T-helper 22 cell (primary cell): ENCODE results near the gene GABRB1.
"Not testable (repeated sequence)": the region's sequence is repeated elsewhere in the genome, so short reads cannot be mapped to it uniquely, and the experiment has no call there.

Source experiments
- DNase-seq: peaks from one replicate; pipeline ENCODE4 v3.0.0-alpha.2; 2020; ENCODE audit warnings: low read depth

GABRB1 gene

DNA sequence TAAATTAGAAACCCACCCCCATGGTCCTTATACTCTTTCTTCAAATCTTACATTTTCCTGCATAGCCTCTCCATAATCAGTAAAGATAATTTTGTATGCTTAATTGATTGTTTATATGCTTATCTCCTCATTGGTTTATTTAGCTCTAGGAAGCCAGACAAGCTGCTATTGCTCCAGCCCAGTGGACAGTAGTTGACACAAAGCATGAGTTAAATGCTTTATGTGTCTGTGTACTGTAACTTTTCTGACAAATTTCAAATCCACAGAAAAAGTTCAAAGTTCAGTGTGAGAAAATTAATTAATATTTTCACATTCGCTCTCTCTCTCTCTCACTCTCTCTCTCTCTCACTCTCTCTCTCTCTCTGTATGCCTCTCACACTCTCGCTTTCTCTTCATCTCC lies 181.7 kb downstream of the GABRB1 start:
- no peak for DNase-seq

DNA sequence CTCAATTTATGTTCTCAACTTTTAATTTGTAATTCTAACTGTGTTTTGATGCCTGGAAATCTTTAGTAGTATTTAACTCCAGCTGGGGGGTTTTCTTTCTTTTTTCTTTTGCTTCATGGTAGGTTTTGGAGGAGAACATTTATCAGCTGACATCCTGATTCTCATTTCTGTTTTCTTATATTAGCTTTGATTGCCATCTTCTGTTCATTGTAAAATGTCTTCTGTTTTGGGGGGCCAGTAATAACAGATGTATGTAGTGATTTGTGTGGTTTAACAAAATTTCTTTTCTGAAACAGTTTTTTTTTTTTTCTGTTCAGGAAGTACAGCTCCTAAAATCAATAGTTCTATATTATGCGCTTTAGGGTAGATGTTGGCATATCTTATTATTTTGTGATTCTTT lies 182.2 kb downstream of the GABRB1 start:
- DNase-seq, result no peak

DNA sequence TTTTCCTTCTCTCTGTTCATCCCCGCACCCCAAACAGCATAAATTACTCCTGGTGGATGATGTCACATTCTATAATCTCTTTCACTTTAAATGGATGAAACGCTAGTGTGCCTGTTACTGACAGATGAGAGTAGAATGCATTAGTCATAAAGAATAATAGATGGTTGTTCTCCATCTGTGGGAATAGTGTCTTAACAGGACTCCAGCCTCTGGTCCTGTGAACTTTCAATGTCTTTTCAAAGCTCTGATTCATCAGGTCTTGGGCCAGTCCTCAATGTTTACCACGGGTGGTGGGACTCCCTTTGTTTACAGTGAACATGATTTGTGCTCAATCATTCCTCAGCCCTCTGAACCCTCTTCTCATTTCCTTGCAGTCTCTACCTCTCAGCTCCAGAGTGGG lies 182.6 kb downstream of the GABRB1 start:
- DNase-seq, result no peak

DNA sequence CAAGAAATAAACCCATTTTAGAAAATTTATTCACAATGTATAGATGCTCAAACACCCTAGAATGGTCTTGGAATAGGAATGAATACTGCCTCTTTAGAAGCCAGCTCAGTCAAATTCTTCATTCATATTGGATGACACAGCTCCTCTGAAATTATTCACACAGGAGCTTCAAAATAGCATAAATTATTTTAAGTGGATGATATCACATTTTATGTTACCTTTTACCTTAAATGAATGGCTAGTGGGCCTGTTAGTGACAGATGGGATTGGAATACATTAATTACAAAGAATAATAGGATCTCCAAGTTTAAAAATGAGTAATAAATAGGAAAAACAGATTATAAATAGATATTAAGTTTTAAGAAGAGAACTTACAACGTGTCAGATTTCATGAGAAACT lies 184.4 kb downstream of the GABRB1 start:
- DNase-seq, result no peak

DNA sequence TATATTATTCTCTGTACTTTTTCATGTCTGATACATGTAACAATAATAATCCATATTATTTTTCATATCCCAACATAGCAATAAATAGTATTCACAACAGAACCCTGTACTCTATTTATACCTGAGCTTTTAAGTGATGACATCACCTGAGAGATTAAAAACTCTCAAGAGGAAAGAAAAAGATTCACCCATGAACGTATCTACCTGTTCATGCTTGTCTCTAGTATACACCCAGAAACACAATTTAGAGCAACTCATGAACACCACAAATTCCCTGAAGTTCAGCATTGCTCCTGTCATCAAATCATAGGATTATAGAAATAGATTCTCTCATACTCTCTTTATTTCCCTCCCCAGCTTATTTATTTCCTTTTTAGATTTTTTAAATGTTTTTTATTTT lies 185.9 kb downstream of the GABRB1 start:
- no peak for DNase-seq

DNA sequence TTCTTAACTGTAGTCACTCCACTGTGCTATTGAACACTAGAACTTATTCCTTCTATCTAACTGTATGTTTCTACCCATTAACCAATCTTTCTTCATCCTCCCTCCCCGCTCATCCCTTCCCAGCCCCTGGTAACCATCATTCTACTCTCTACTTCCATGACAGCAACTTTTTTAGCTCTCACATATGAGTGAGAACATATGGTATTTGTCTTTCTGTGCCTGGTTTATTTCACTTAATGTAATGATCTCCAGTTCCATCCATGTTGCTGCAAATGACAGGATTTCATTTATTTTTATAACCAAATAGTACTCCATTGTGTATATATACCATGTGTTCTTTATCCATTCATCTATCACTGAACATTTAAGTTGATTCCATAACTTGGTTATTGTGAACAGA lies 186.5 kb downstream of the GABRB1 start:
- no peak for DNase-seq

DNA sequence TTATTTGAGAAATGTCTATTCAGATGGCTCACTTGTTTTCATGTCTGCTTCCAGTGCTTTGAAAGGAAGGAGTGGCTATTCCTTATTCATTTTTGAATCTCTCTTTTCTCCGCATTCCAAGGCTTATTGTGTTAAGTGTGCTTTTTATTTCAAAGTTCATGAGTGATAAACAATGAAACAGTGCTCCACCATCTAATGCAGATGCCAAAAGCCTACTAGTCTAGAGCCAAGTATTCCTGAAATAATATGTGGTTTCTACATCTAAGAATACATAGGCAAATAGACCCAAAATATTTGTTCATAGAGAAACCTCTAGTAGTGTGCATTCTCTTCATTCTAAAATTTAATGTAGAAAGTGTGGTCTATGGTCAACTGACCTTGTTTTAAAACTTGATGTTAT lies 187.3 kb downstream of the GABRB1 start:
- no peak for DNase-seq

DNA sequence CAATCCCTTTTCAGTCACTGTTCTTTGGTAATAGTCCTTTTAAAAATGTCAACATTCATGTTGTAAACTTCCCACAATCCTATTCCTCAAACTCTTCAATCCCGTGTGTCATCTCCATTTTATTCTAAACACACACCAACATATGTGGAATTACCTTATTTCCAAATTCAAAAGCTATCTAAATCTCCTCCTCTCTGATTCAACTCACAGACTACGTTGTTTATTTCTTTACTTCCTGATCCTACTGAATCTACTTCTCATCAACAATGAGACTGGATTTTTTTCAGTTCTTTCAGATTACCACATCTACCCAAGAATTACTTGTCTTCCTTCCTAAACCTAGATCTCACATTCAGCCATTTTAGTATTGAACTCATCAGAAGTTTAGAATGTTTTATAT lies 188.2 kb downstream of the GABRB1 start:
- DNase-seq, result no peak

DNA sequence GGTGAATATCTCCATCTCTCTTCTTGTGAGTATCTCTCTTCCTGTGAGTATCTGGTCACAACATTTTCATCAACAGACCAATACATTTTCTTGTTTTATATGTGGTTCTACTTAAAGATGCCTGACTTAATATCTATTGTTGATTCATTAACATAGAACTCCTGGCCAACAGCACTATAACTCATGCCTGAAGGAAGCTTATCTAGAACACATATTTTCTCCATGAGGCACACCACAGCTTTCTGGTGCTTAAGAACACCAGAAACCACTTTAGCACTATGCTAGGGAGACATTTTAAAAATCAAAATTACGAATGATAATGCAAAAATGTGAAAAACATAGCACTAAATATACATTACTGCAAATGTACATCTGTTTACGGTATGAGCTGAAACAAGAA lies 190.4 kb downstream of the GABRB1 start:
- no peak for DNase-seq

DNA sequence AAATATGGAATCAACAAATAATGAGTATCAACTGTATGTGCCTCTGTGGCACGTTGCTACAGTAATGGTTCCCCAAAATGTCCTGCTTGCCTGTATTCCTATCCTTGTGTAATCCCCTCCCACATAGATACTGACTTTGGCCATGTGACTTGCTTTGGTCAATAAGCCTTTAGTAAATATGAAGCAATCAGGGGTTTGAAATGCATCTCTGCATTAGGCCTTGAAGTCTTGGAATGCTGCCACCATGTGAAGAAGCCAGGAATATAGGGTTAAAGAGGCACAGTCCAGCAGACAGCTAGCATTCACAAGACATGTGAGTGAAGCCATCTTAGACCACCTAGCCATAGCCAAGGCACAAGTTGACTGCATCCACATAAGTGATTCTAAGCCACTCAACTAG lies 190.9 kb downstream of the GABRB1 start:
- no peak for DNase-seq

DNA sequence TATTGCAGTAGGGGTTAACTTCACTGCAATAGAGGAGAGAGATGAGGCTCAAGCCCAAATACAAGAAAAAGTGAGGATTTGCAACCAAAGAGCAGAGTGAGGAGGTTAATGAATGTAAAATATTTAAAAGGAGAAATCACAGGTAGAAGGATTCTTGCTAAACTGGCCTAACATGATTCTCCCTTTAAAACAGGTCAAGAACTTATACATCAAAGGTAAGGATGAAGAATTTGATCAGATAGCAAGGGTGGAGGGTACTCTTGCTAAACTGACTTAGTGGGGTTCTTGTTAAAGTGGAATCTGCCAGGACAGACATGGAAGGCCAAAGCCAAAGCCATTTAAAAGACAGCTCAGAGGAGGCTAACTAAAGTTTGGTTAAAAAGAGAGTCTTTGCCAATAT lies 193.0 kb downstream of the GABRB1 start:
- no peak for DNase-seq

DNA sequence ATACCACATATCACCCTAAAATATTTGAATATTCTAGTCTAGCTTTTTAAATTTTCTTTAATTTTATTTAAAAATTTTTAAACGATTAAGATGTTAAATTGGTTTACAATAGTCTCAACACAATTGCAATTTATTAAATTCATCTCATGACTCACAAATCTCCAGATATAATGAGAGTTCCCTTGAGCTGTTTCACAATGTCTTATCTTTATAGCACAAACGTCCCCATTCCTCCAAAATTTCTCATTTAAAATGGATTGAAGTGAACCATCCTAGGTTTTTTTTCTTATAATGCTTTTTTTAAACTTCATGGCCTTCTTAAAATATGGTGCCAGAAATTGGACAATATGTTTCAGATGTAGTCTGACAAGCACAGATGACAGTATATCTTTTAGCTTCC lies 204.4 kb downstream of the GABRB1 start:
- no peak for DNase-seq

DNA sequence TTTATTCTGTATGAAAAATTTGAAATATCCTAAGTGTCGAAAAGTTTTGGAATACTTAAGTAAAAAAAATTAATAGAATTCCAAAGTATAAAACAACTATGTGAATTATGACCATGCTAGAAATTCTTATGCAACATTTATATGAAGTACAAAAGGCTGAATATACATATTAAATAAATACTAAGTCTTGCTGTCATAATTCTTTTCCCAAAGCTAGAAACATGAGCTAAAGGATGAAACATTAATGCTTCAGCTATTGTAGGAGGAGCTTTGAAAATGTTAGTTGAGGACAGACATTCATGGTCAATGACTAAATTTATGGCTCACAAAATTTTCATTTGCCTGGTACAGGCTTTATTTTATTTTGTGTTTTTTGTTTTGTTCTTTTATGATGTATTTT lies 207.3 kb downstream of the GABRB1 start:
- no peak for DNase-seq

DNA sequence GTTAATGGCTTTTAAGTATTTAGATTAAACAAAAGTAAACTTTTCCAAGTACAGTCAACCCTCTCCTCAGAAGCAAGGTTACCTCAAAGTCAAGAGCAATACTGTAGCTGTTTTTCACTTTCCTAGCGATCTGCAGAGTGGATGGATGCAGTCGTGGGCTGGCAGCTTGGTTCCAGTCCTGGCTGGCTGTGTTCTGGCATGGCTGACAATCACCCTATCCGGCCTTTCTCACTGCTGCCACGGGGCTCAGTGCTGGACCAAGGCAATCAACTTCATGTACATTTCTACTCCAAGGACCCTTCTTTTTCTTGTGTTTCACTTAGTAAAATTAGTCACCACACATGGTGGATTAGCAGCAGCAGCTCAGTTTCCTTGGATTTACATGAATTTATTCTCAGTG lies 208.3 kb downstream of the GABRB1 start:
- no peak for DNase-seq

DNA sequence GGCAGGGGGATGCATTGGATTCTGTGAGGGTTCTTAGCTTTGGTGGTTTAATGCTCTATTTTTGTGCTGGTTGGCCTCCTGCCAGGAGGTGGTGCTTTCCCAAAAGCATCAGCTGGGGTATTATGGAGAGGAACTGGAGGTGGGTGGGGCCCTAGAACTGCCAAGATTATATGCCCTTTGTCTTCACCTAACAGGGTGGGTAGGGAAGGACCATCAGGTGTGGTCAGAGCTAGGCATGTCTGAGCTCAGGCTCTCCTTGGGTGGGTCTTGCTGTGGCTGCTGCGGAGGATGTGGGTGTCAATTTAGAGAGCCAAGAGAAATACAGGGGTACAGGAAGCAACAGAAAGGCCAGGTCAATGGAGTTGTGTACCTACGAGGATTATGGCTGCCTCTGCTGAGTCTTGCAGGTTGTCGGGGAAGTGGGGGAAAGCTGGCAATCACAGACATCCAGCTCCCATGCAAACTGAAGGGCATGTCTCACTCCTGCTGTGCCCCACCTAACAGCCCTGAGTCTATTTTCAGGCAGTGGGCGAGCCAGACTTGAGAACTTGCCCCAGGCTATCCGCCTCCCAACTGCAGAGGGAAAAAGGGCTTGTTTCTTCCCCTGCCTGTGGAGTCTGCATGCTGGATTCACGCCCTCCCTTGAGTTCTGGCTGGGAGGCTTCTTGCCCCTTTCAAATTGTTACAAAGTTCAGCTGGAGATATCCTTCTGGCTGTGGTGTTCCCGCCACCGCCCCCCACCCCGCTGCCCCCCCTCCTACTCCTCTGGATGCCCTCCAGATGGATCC lies 220.2 kb downstream of the GABRB1 start:
- DNase-seq, result no peak

DNA sequence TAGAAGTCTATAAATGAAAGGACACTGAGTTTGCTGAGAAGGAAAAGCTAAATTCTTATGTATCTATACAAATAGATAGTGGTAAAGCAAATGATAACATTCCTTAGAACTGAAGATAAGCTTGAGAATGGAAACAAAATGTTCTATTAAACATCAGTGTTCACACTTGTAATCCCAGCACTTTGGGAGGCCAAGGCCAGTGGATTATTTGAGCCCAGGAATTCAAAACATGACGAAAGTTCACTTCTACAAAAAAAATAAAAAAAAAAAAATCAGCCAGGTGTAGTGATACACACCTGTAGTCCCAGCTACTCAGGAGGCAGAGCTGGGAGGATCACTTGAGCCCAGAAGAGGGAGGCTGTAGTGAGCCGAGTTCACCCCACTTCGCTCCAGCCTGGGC lies 232.4 kb downstream of the GABRB1 start:
- DNase-seq, result no peak

DNA sequence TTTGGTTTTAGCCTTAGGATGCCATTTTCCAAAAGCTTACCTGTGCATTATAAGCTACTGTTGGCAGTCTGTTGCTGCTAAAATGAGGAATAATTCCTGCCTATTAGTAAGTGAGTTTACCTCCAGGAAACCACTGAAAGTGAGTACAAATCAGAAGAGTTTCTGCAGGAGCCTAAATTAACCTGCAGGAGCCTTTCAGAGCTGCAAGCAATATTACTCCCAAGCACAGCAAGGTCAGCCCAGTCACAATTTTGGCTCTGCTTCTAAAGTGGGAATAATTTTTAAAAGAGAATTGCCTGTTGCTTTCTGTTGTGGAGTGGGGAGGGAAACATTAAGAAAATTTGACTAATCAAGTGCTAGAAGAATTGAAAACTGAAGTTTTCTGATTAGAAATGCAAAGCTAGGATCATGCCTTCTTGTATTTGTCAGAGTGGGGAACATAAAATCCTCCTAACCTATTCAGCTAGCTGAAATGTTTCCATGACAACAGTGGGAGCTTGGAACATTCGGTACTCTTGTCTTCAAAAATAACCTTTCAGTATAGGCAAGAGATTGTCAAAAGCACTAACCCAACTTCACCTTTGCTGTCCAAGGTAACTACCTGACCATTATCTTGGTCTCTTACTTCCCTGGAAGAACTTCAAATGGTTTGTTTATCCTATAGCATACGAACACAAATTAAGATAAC lies 239.0 kb downstream of the GABRB1 start:
- DNase-seq, result no peak

DNA sequence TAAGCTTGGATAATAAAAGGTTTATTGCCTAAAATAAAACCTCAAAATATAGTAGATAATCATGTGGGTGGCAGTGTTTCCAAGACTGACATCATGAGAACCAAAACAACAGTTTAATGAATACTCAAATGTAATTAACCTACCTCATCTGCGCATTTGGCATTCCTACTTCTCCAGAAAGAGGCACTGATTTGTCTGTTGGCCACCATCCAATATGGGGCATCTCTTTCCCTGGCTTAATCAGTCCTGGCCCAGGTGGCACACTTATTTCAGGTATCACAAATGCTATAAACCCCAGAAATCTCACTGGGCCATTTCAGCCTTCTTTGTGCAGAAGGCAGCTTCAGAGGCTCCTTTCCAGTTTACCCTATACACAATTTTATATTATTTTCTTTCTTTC lies 239.9 kb downstream of the GABRB1 start:
- no peak for DNase-seq

DNA sequence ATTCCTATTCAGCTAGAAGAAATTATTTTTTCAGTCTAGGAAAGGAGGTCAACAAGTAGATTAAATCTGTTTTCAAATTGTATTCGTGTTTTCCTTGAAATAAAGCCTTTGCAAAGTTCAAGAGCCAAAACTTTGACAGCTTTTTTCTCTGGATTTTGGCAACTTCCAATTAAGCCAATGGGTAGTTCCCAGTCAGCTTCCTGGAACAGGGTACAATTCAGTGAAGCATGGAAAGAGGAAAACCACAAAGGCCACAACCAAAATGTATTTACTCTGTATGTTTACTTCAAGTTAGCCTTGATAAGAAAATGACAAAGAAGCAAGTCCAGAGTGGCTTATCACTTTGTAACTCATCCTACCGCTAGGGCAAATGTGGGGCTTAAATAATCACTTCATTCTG lies 243.5 kb downstream of the GABRB1 start:
- no peak for DNase-seq

DNA sequence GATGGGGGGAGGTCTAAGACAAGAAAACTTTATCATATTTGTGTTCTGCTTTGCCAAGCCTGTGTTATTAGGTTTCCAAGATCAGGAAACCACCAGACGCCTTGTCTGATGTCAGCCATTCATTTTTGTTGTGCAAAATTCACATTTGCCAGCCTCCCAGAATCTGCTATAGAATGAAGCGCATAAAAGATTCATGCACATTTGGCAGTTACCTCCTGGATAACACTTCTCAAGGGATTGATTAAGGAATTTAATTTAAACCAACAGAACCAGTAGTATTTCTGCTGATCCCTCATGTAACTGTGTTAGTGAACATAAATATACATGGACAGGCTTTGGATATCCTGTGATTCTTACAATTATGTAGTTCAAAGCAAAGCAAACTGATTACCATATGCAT lies 244.2 kb downstream of the GABRB1 start:
- no peak for DNase-seq

DNA sequence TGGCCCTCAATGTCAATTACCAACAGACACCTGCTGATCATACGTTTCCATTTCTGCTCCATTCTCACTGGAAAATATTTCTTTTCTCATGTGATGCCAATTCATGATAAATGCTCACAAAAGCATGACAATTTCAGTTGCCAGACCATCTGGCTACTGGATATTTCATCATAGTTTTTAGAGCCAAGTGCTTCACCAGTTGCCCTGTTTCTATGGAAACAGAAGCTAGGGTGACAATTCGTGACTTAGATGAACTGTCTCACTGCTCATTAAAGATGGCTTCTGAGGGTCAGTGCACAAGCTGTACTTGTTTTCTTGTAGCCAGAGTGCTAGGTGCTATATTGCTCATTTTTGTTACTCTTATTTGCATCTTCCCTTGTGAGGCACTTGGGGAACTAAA lies 247.3 kb downstream of the GABRB1 start:
- no peak for DNase-seq

DNA sequence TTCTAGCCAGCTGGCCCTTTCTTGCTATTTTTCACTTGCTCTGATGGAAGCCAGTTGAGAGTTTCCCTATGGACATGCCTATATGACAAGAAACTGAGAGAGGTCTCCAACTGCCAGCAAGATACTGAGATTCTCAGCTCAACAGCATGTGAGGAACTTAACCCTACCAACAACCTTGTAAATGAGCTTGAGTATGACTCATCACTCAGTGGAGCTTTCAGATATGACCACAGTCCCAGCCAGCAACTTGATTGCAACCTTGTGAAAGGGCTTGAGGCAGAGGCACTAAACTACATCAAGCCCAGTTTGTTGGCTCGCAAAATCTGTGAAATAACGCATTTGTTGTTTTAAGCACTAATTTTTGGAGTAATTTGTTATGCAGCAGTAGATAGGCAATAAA lies 256.4 kb downstream of the GABRB1 start:
- DNase-seq, result no peak

DNA sequence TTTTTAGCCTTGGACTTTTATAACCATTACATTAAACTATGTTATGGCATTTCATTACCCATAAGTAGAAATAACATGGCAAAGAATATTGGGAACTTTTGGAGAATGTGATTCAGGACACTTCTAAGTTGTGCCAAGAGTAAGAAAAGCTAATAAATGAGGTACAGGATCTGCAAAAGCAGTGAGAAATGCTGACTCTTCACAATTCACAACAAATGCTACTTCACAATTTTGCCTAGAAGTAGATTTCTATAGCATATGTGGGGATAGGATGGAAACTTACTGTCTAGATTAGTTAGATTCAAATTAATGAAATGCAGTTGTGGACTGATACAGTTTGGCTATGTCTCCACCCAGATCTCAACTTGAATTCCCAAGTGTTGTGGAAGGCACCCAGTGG lies 258.4 kb downstream of the GABRB1 start:
- no peak for DNase-seq

DNA sequence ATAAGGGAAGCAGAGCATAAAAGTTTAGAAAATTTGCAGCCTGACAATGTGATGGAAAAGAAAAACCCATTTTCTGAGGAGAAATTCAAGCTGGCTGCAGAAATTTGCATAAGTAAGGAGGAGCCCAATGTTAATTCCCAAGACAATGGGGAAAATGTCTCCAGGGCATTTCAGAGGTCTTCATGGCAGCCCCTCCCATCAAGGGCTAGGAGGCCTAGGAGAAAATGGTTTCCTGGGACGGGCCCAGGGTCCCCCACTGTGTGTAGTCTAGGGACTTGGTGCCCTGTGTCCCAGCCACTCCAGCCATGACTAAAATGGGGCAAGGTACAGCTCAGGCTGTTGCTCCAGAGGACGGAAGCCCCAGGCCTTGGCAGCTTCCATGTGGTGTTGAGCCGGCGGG lies 259.5 kb downstream of the GABRB1 start:
- not testable (repeated sequence) for DNase-seq
